Kidney epithelial cell (primary cell): ENCODE measurements around the gene POLR3K. TPM values are rescaled to one million over a fixed set of nuclear protein-coding genes. Genes with fewer than 3 reads are reported as not detected.
"Not testable (repeated sequence)": the region's sequence is repeated elsewhere in the genome, so short reads cannot be mapped to it uniquely, and the experiment has no call there.

Experiments used
- DNase-seq: peaks from one replicate; pipeline ENCODE4 v3.0.0-alpha.2; 2010; ENCODE audit warnings: low read depth
- H3K27me3 ChIP-seq: 2 replicates; pipeline ENCODE4 v1.6.0; 2011; ENCODE audit warnings: low read length; ENCODE audit not compliant: control insufficient read depth, insufficient read depth
- H3K36me3 ChIP-seq: 2 replicates; pipeline ENCODE4 v1.5.1; 2011; ENCODE audit warnings: low read length; ENCODE audit not compliant: control insufficient read depth, insufficient read depth
- H3K4me3 ChIP-seq: 2 replicates; pipeline ENCODE4 v1.5.1; 2011; ENCODE audit warnings: low read depth, mild to moderate bottlenecking, control low read depth, low read length
- CTCF ChIP-seq: IDR thresholded peaks from 2 replicates; pipeline ENCODE4 v1.5.1; 2011; ENCODE audit warnings: mild to moderate bottlenecking, moderate library complexity, low read length, control low read depth, inconsistent platforms; ENCODE audit not compliant: insufficient read depth, poor library complexity, severe bottlenecking
- total RNA-seq: library from RNA; depleted of rRNA; stranded (reverse); fragments of >200 nt; gene quantifications from 2 replicates; pipeline ENCODE4 v1.2.3, GENCODE V29; 2015

The POLR3K gene
- total RNA-seq, 1 donor from 2014 or later: 5.5 TPM

- no peak for DNase-seq
- TF ChIP-seq CTCF: no peak
- Histone ChIP-seq H3K27me3 (no peaks in the 10 kb centered on the region), H3K36me3 (no peaks in the 10 kb centered on the region), H3K4me3 (no peak overlapping the region)
Observed at GRCh38 chr16:33877-34647, 19.3 kb downstream of the POLR3K start.

GRCh38 chr16:33154-33876 is 20.1 kb downstream of the POLR3K start:
- not testable (repeated sequence) for H3K4me3 ChIP-seq, H3K36me3 ChIP-seq, DNase-seq, H3K27me3 ChIP-seq

- not testable (repeated sequence) for DNase-seq
Observed at GRCh38 chr16:30627-31026, 22.8 kb downstream of the POLR3K start.

GRCh38 chr16:25926-26348 is 27.5 kb downstream of the POLR3K start:
- H3K36me3 ChIP-seq, DNase-seq, H3K4me3 ChIP-seq, H3K27me3 ChIP-seq: not testable (repeated sequence)

More at GRCh38 chr16:30627-31026, 22.8 kb downstream of the POLR3K start:
- H3K4me3 ChIP-seq, H3K36me3 ChIP-seq, H3K27me3 ChIP-seq: not testable (repeated sequence)

- H3K4me3 ChIP-seq, H3K36me3 ChIP-seq: not testable (repeated sequence)
Observed at GRCh38 chr16:24151-24550, 29.3 kb downstream of the POLR3K start.

GRCh38 chr16:20886-21285 is 32.5 kb downstream of the POLR3K start:
- H3K27me3 ChIP-seq, DNase-seq, H3K36me3 ChIP-seq, H3K4me3 ChIP-seq: not testable (repeated sequence)

More at GRCh38 chr16:24151-24550, 29.3 kb downstream of the POLR3K start:
- not testable (repeated sequence) for H3K27me3 ChIP-seq, DNase-seq

- not testable (repeated sequence) for H3K27me3 ChIP-seq, DNase-seq, H3K36me3 ChIP-seq, H3K4me3 ChIP-seq
Observed at GRCh38 chr16:17062-17765, 36.2 kb downstream of the POLR3K start.

- DNase-seq, H3K36me3 ChIP-seq, H3K27me3 ChIP-seq, H3K4me3 ChIP-seq: not testable (repeated sequence)
- peak; percentile 51 for TF ChIP-seq CTCF
Observed at GRCh38 chr16:10772-11171, 42.6 kb downstream of the POLR3K start.
